DND-41 (cell line): Measurements from ENCODE around the gene C14orf119.

ENCODE experiments used
- ATAC-seq: fragments of 200-7000 bp; cut with Tn5 transposase; 3 replicates; pipeline ENCODE4 v1.9.1; 2021; ENCODE audit warnings: low read depth; ENCODE audit not compliant: insufficient read depth
- DNase-seq: peaks from one replicate; pipeline ENCODE4 v3.0.0-alpha.2; 2020
- H2AFZ ChIP-seq: 2 replicates; pipeline ENCODE4 v1.6.0; 2012; ENCODE audit warnings: low read depth, low read length
- H3K27ac ChIP-seq: 2 replicates; pipeline ENCODE4 v1.5.1; 2012; ENCODE audit warnings: low read length, inconsistent platforms
- H3K27me3 ChIP-seq: fragments of 200-600 bp; sonication (generic); 2 replicates; pipeline ENCODE4 v1.6.0; 2012; ENCODE audit warnings: low read length, mild to moderate bottlenecking, inconsistent platforms; ENCODE audit not compliant: insufficient read depth, poor library complexity
- H3K36me3 ChIP-seq: 2 replicates; pipeline ENCODE4 v1.5.1; 2012; ENCODE audit warnings: low read length, inconsistent platforms; ENCODE audit not compliant: insufficient read depth
- H3K4me1 ChIP-seq: 2 replicates; pipeline ENCODE4 v1.5.1; 2012; ENCODE audit warnings: mild to moderate bottlenecking, low read length; ENCODE audit not compliant: insufficient read depth
- H3K4me2 ChIP-seq: 2 replicates; pipeline ENCODE4 v1.6.0; 2012; ENCODE audit warnings: mild to moderate bottlenecking, moderate library complexity, low read length, inconsistent platforms; ENCODE audit not compliant: insufficient read depth
- H3K4me3 ChIP-seq, 2 experiments: fragments of 200-600 bp in 1 of 2; shearing (Covaris generic) in 1 of 2; 2 replicates each; pipeline ENCODE4 v1.5.1; 2012 to 2016; ENCODE audit warnings: inconsistent platforms in 2 of 2, low read length in 2 of 2, mild to moderate bottlenecking in 2 of 2, low read depth in 1 of 2, moderate library complexity in 1 of 2
- H3K79me2 ChIP-seq: 2 replicates; pipeline ENCODE4 v1.6.0; 2012; ENCODE audit warnings: low read length, inconsistent platforms; ENCODE audit not compliant: insufficient read depth
- H3K9ac ChIP-seq: 2 replicates; pipeline ENCODE4 v1.6.0; 2012; ENCODE audit warnings: low read depth, mild to moderate bottlenecking, inconsistent platforms, low read length, moderate library complexity
- H3K9me3 ChIP-seq: 2 replicates; pipeline ENCODE4 v1.5.1; 2012; ENCODE audit warnings: low read length, moderate library complexity, mild to moderate bottlenecking, inconsistent platforms; ENCODE audit not compliant: insufficient read depth, severe bottlenecking
- H4K20me1 ChIP-seq: 2 replicates; pipeline ENCODE4 v1.6.0; 2012; ENCODE audit warnings: low read length; ENCODE audit not compliant: insufficient read depth
- CTCF ChIP-seq: IDR thresholded peaks from 2 replicates; pipeline ENCODE4 v1.5.1; 2012; ENCODE audit warnings: borderline replicate concordance, low read length, moderate library complexity, mild to moderate bottlenecking; ENCODE audit not compliant: poor library complexity, severe bottlenecking; ENCODE audit errors: extremely low read depth
- EZH2 ChIP-seq: IDR thresholded peaks from 3 replicates; pipeline ENCODE4 v1.6.1; 2012; ENCODE audit warnings: borderline replicate concordance, low read depth, mild to moderate bottlenecking, moderate library complexity, low read length, inconsistent platforms; ENCODE audit not compliant: severe bottlenecking

C14orf119 gene

GRCh38 chr14:23095196-23096108 lies at the start of gene C14orf119:
C14orf119 (plus strand) TSS chr14:23095505; CDS start chr14:23097659, 2,154 bp downstream.
- Histone ChIP-seq H3K79me2 (peaks cover 74% of the 10 kb centered on the region), H3K27me3 (no peaks in the 10 kb centered on the region), H3K27ac (peak within 1 kb of the TSS; percentile 93), H4K20me1 (peaks cover 31% of the 10 kb centered on the region), H3K4me2 (peak within 1 kb of the TSS; percentile 96), H3K9ac (peak within 1 kb of the TSS; percentile 86), H2AFZ (peak within 1 kb of the TSS; percentile 92), H3K4me1 (peaks cover 32% of the 10 kb centered on the region), H3K36me3 (peaks cover 45% of the 10 kb centered on the region), H3K4me3 (peak within 1 kb of the TSS; percentile 82 to 88), H3K9me3 (no peaks in the 10 kb centered on the region)
- DNase-seq = peak; percentile 100
- ATAC-seq = peak; percentile 90
- TF ChIP-seq CTCF (no peak), EZH2 (no peak)

GRCh38 chr14:23047034-23047634 lies 48.2 kb upstream of the C14orf119 start:
- no peak overlapping the region for H3K4me2 ChIP-seq
- no peak for DNase-seq
- H3K79me2 ChIP-seq = no peaks in the 10 kb centered on the region
- no peak overlapping the region for H2AFZ ChIP-seq
- no peaks in the 10 kb centered on the region for H3K36me3 ChIP-seq
- no peaks in the 10 kb centered on the region for H3K4me1 ChIP-seq
- H3K9me3 ChIP-seq = no peaks in the 10 kb centered on the region
- H4K20me1 ChIP-seq = no peaks in the 10 kb centered on the region
- TF ChIP-seq EZH2 (no peak), CTCF (no peak)
- no peak overlapping the region for H3K27ac ChIP-seq
- no peak overlapping the region for H3K9ac ChIP-seq
- ATAC-seq = no peak
- H3K4me3 ChIP-seq = no peak overlapping the region
- H3K27me3 ChIP-seq = peaks cover 2% of the 10 kb centered on the region

GRCh38 chr14:23047751-23048693 lies 47.3 kb upstream of the C14orf119 start:
- Histone ChIP-seq H3K36me3 (no peaks in the 10 kb centered on the region), H3K4me3 (no peak overlapping the region), H3K4me1 (no peaks in the 10 kb centered on the region), H3K9me3 (no peaks in the 10 kb centered on the region), H3K4me2 (no peak overlapping the region), H3K79me2 (no peaks in the 10 kb centered on the region), H3K27ac (no peak overlapping the region), H3K27me3 (peaks cover 2% of the 10 kb centered on the region), H4K20me1 (no peaks in the 10 kb centered on the region), H2AFZ (no peak overlapping the region), H3K9ac (no peak overlapping the region)
- TF ChIP-seq EZH2 = no peak
- no peak for TF ChIP-seq CTCF
- ATAC-seq (no peak), DNase-seq (no peak)
